Measurements from ENCODE around the gene JAG1. TPM values are rescaled to one million over a fixed set of nuclear protein-coding genes. Genes with fewer than 3 reads are reported as not detected.

The JAG1 gene
- total RNA-seq, 6 donors from 2014 or later: 37.7 to 57.4 (median 47.0) TPM

DNA sequence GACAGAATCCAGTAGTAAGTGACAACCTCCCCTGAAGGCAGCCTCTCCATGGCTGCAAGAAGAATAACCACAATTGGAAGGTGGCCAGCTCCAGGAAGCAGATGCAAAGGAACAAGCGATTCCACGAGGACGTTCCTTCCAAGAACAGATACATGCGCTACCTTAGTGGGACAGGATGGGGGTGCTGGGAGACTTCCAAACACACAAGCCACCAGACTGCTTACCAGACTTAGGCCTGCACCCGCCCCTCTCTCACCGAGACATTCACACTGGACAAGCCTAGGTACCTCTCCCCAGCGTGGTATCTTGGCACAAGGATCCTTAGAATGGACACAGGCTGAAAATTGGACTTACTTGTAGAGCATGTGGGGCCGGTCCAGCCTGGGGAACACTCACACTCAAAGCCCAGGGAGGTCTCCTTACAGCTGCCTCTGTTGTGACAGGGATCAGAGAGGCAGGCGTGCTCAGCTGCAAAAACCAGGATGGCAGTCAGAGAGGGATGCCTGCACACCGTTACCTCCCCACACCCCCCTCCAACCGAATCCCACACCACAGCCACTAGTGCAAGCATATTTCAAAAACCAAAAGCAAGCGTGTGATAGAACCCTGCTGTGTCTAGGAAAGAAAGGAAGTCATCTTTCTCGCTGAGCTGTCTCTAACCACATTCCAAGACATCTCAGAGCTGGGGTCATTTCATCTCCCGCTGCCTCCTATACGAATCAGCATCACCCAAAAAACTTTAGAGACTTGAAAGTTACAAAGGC, 22.4 kb downstream of the JAG1 start:
- Histone ChIP-seq H3K4me3 (no peak overlapping the region), H3K36me3 (peaks cover 33 to 79% (median 63%) of the 10 kb centered on the region in 4 donors), H3K9me3 (no peaks in the 10 kb centered on the region), H3K27me3 (no peaks in the 10 kb centered on the region), H3K4me1 (peaks cover 38 to 42% (median 39%) of the 10 kb centered on the region in 4 donors), H3K27ac (peak overlapping the region in 2 of 4 donors; percentile 59 to 69)
- ATAC-seq (ENCODE audit: low FRiP score in 2 of 2): no peak
- WGBS, 2 donors: 65 to 92% methylated on average over 6 to 15 of the region's 15 CpGs
- TF ChIP-seq POLR2A (IDR thresholded peaks at IDR 0.05) (no peak), EP300 (IDR thresholded peaks at IDR 0.05) (no peak)
- DNase-seq: no peak

DNA sequence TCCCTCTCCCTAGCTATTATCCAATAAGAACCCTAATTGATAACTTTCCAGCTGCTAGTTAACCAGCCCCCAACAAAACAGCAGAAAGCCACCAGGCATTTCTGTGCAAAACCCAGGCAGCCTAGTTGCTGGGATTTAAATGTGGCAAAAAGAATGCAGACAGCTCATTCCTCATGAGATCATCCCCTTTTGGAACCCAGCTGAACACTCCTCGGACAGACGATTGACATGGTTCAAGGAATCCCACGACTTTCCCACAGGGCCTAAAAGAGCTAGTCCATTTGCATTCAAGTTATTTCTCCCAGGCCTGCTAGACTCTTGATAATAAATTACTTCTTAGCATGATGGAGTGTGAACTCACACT, 24.0 kb downstream of the JAG1 start:
- no peak for DNase-seq
- no peak for ATAC-seq (ENCODE audit: low FRiP score in 2 of 2)
- no peaks in the 10 kb centered on the region for H3K9me3 ChIP-seq
- H3K4me3 ChIP-seq: no peak overlapping the region
- H3K27me3 ChIP-seq: no peaks in the 10 kb centered on the region
- H3K27ac ChIP-seq: no peak overlapping the region
- 78 to 86% methylated on average over 3 of the region's 3 CpGs for WGBS, 2 donors
- H3K36me3 ChIP-seq: peaks cover 41 to 81% (median 72%) of the 10 kb centered on the region in 4 donors
- H3K4me1 ChIP-seq: peaks cover 26 to 38% (median 31%) of the 10 kb centered on the region in 4 donors
- TF ChIP-seq POLR2A (IDR thresholded peaks at IDR 0.05): no peak
- TF ChIP-seq EP300 (IDR thresholded peaks at IDR 0.05): no peak
- TF ChIP-seq POLR2AphosphoS5 (IDR thresholded peaks at IDR 0.05): no peak
- TF ChIP-seq, protein P1, sequence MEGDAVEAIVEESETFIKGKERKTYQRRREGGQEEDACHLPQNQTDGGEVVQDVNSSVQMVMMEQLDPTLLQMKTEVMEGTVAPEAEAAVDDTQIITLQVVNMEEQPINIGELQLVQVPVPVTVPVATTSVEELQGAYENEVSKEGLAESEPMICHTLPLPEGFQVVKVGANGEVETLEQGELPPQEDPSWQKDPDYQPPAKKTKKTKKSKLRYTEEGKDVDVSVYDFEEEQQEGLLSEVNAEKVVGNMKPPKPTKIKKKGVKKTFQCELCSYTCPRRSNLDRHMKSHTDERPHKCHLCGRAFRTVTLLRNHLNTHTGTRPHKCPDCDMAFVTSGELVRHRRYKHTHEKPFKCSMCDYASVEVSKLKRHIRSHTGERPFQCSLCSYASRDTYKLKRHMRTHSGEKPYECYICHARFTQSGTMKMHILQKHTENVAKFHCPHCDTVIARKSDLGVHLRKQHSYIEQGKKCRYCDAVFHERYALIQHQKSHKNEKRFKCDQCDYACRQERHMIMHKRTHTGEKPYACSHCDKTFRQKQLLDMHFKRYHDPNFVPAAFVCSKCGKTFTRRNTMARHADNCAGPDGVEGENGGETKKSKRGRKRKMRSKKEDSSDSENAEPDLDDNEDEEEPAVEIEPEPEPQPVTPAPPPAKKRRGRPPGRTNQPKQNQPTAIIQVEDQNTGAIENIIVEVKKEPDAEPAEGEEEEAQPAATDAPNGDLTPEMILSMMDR (IDR thresholded peaks at IDR 0.05): no peak

DNA sequence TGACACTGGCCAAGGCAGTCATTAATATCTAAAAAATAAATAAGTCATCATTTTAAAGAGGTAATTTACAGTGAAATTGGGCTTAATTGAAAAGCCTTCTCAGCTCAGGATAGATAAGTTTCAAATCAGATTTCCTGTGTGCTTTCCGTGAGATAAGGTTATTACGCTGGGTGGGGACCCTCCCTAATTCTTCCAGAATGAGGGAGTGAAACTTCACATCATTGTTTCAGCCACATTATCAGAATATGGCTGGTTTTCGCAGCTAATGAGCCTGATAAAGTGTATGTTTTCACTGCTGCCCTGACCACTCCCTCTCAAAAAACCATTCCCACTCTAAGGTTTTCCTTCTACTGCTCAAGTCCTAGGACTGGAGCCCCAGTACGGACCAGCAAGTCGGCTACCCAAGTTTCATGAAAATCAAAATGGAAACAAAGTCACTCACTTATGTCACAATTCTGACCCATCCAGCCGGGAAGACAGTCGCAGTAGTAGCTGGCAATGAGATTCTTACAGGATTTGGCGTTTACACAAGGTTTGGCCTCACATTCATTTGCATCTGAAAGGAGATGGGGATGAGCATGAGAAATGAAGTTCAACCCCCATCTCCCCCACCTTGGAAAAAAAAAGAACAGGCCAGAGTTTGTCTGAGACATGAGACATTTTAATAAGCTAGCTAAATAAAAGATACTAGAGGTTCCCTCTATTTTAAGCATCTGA, 24.6 kb downstream of the JAG1 start:
- no peak overlapping the region for H3K27ac ChIP-seq
- no peaks in the 10 kb centered on the region for H3K27me3 ChIP-seq
- no peak for ATAC-seq (ENCODE audit: low FRiP score in 2 of 2)
- DNase-seq: no peak
- WGBS, 2 donors: 88 to 94% methylated on average over 8 of the region's 8 CpGs
- peaks cover 20 to 36% (median 28%) of the 10 kb centered on the region in 4 donors for H3K4me1 ChIP-seq
- TF ChIP-seq POLR2AphosphoS5 (IDR thresholded peaks at IDR 0.05) (no peak), POLR2A (IDR thresholded peaks at IDR 0.05) (no peak), EP300 (IDR thresholded peaks at IDR 0.05) (no peak)
- TF ChIP-seq, protein P1 (IDR thresholded peaks at IDR 0.05): no peak
- no peaks in the 10 kb centered on the region for H3K9me3 ChIP-seq
- H3K4me3 ChIP-seq: no peak overlapping the region
- H3K36me3 ChIP-seq: peaks cover 42 to 86% (median 76%) of the 10 kb centered on the region in 4 donors

DNA sequence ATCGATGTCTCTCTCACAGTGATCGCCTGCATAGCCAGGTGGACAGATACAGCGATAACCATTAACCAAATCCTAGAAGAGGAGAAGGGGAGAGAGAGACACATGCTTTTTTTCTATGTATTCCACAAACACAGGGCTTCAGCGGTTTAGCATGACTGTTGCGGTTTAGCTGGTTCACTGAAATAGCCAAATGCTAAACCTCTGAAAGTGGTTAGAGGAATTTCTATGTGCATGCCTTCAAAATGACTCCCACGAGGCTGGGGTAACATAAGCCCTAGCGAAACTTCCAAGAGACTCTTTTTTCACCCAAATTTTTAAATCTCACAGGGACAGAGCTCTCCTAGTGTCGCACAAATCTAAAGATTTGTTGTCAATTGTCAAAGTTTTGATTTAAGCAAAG, 25.1 kb downstream of the JAG1 start:
- H3K27ac ChIP-seq: no peak overlapping the region
- no peaks in the 10 kb centered on the region for H3K27me3 ChIP-seq
- H3K9me3 ChIP-seq: no peaks in the 10 kb centered on the region
- H3K36me3 ChIP-seq: peaks cover 46 to 92% (median 82%) of the 10 kb centered on the region in 4 donors
- DNase-seq (no peak), ATAC-seq (ENCODE audit: low FRiP score in 2 of 2) (no peak)
- no peak for TF ChIP-seq POLR2AphosphoS5 (IDR thresholded peaks at IDR 0.05)
- no peak for TF ChIP-seq POLR2A (IDR thresholded peaks at IDR 0.05)
- TF ChIP-seq EP300 (IDR thresholded peaks at IDR 0.05): no peak
- TF ChIP-seq, protein P1 (IDR thresholded peaks at IDR 0.05): no peak
- no peak overlapping the region for H3K4me3 ChIP-seq
- whole genome bisulfite sequencing, 2 donors: 87 to 94% methylated on average over 8 of the region's 8 CpGs
- peaks cover 14 to 30% (median 23%) of the 10 kb centered on the region in 4 donors for H3K4me1 ChIP-seq

DNA sequence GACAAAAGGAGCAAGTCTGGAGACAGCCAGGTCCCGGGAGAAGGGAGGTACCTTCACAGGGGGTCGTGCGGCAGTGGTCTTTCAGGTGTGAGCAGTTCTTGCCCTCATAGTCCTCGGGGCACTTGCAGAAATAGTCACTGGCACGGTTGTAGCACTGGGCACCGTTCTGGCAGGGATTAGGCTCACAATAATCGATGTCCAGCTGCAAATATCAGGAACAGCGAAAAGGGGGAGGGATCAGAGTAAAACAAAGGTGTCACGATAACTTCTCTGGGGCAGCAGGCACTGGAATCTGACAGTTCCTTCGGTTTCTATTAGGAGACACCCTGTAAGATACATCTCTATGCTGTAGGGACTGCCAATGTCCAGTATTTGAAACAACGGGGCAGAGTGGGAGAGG, 25.9 kb downstream of the JAG1 start:
- TF ChIP-seq POLR2AphosphoS5 (IDR thresholded peaks at IDR 0.05): no peak
- no peak for TF ChIP-seq POLR2A (IDR thresholded peaks at IDR 0.05)
- TF ChIP-seq, protein P1 (IDR thresholded peaks at IDR 0.05): no peak
- TF ChIP-seq EP300 (IDR thresholded peaks at IDR 0.05): no peak
- 88 to 90% methylated on average over 11 of the region's 11 CpGs for WGBS, 2 donors
- H3K27me3 ChIP-seq: no peaks in the 10 kb centered on the region
- H3K4me1 ChIP-seq: peaks cover 7 to 26% (median 16%) of the 10 kb centered on the region in 4 donors
- no peak overlapping the region for H3K27ac ChIP-seq
- no peaks in the 10 kb centered on the region for H3K9me3 ChIP-seq
- peaks cover 50 to 99% (median 88%) of the 10 kb centered on the region in 4 donors for H3K36me3 ChIP-seq
- no peak for DNase-seq
- H3K4me3 ChIP-seq: no peak overlapping the region
- no peak for ATAC-seq (ENCODE audit: low FRiP score in 2 of 2)

All from upper lobe of left lung (tissue), 6 donors.